Mesenchymal stem cell (in vitro differentiated cells and primary cell): ENCODE results near the gene EVC.

ENCODE experiments used
- DNase-seq: peaks from one replicate; pipeline ENCODE4 v3.0.0-alpha.2; 2013
- H2AFZ ChIP-seq: one replicate; pipeline ENCODE4 v1.6.1; 2013; ENCODE audit warnings: low read depth, mild to moderate bottlenecking, control low read depth, inconsistent platforms, low read length, moderate library complexity
- H2AK5ac ChIP-seq: 2 replicates; pipeline ENCODE4 v1.6.1; 2013; ENCODE audit warnings: low read length, moderate library complexity, mild to moderate bottlenecking, inconsistent platforms; ENCODE audit not compliant: severe bottlenecking
- H2BK120ac ChIP-seq: one replicate; pipeline ENCODE4 v1.6.1; 2013; ENCODE audit warnings: low read depth, mild to moderate bottlenecking, inconsistent platforms, low read length, moderate library complexity
- H2BK12ac ChIP-seq, 2 experiments: one replicate each; pipeline ENCODE4 v1.6.1; 2013; ENCODE audit warnings: inconsistent platforms in 2 of 2, low read length in 2 of 2, mild to moderate bottlenecking in 2 of 2, moderate library complexity in 2 of 2, control low read depth in 1 of 2
- H2BK15ac ChIP-seq: one replicate; pipeline ENCODE4 v1.6.1; 2013; ENCODE audit warnings: mild to moderate bottlenecking, low read depth, inconsistent platforms; ENCODE audit not compliant: poor library complexity, severe bottlenecking
- H2BK5ac ChIP-seq: 2 replicates; pipeline ENCODE4 v1.6.1; 2013; ENCODE audit warnings: low read depth, mild to moderate bottlenecking, low read length, control low read depth, inconsistent platforms; ENCODE audit not compliant: poor library complexity, severe bottlenecking
- H3K14ac ChIP-seq, 2 experiments: one replicate each; pipeline ENCODE4 v1.6.1; 2013; ENCODE audit warnings: inconsistent platforms in 2 of 2, low read length in 2 of 2, control low read depth in 1 of 2, mild to moderate bottlenecking in 1 of 2, moderate library complexity in 1 of 2
- H3K18ac ChIP-seq, 2 experiments: one replicate each; pipeline ENCODE4 v1.6.1; 2013; ENCODE audit warnings: inconsistent platforms in 2 of 2, low read length in 2 of 2, control low read depth in 1 of 2, low read depth in 1 of 2, mild to moderate bottlenecking in 1 of 2
- H3K23ac ChIP-seq, 2 experiments: one replicate each; pipeline ENCODE4 v1.6.1; 2013; ENCODE audit warnings: inconsistent platforms in 2 of 2, low read length in 2 of 2, mild to moderate bottlenecking in 2 of 2, moderate library complexity in 2 of 2, control low read depth in 1 of 2
- H3K27ac ChIP-seq: 2 replicates; pipeline ENCODE4 v1.5.1; 2013; ENCODE audit warnings: mild to moderate bottlenecking, moderate library complexity, low read length, control low read depth, inconsistent platforms; ENCODE audit not compliant: poor library complexity, severe bottlenecking
- H3K27me3 ChIP-seq, 2 experiments: 2 replicates each; pipeline versions ENCODE4 v1.6.1 to v1.7.0; 2013; ENCODE audit warnings: low read length in 2 of 2, mild to moderate bottlenecking in 2 of 2, moderate library complexity in 2 of 2, control low read depth in 1 of 2, inconsistent platforms in 1 of 2; ENCODE audit not compliant: control insufficient read depth in 1 of 2, insufficient read depth in 1 of 2
- H3K36me3 ChIP-seq, 2 experiments: 2 replicates each; pipeline versions ENCODE4 v1.6.1 to v1.7.0; 2013; ENCODE audit warnings: low read length in 2 of 2, control low read depth in 1 of 2, inconsistent platforms in 1 of 2, low read depth in 1 of 2, mild to moderate bottlenecking in 1 of 2; ENCODE audit not compliant: insufficient read depth in 2 of 2, control insufficient read depth in 1 of 2
- H3K4ac ChIP-seq, 2 experiments: one replicate each; pipeline ENCODE4 v1.6.1; 2013; ENCODE audit warnings: inconsistent platforms in 2 of 2, low read length in 2 of 2, mild to moderate bottlenecking in 2 of 2, moderate library complexity in 2 of 2, control low read depth in 1 of 2, low read depth in 1 of 2
- H3K4me1 ChIP-seq: 2 replicates; pipeline ENCODE4 v1.6.1; 2013; ENCODE audit warnings: low read depth, low read length, control low read depth; ENCODE audit not compliant: control insufficient read depth, insufficient read depth
- H3K4me2 ChIP-seq: 2 replicates; pipeline ENCODE4 v1.6.1; 2013; ENCODE audit warnings: low read length, mild to moderate bottlenecking, inconsistent platforms; ENCODE audit not compliant: poor library complexity, severe bottlenecking
- H3K4me3 ChIP-seq, 2 experiments: 2 replicates each; pipeline versions ENCODE4 v1.5.1 to v1.7.0; 2013; ENCODE audit warnings: low read length in 2 of 2, mild to moderate bottlenecking in 2 of 2, control low read depth in 1 of 2, low read depth in 1 of 2; ENCODE audit not compliant: insufficient read depth in 1 of 2
- H3K79me1 ChIP-seq: replicated peaks from 2 replicates; pipeline ENCODE4 v1.6.1; 2013; ENCODE audit warnings: mild to moderate bottlenecking, control low read depth, low read length, inconsistent platforms; ENCODE audit not compliant: poor library complexity, severe bottlenecking
- H3K9ac ChIP-seq: 2 replicates; pipeline ENCODE4 v1.7.0; 2013; ENCODE audit warnings: mild to moderate bottlenecking, low read length, moderate library complexity
- H3K9me3 ChIP-seq: 2 replicates; pipeline ENCODE4 v1.7.0; 2013; ENCODE audit warnings: mild to moderate bottlenecking, low read length; ENCODE audit not compliant: control insufficient read depth
- H4K8ac ChIP-seq: one replicate; pipeline ENCODE4 v1.6.1; 2013; ENCODE audit warnings: inconsistent platforms, mild to moderate bottlenecking, low read length, moderate library complexity
- H4K91ac ChIP-seq: one replicate; pipeline ENCODE4 v1.6.1; 2013; ENCODE audit warnings: mild to moderate bottlenecking, low read length, inconsistent platforms
- WGBS: methylation state at CpG from one replicate; pipeline ENCODE4 v1.1.7; 2013; ENCODE audit warnings: mixed read lengths; 5-methylcytosine and 5-hydroxymethylcytosine counted together

EVC gene

DNA sequence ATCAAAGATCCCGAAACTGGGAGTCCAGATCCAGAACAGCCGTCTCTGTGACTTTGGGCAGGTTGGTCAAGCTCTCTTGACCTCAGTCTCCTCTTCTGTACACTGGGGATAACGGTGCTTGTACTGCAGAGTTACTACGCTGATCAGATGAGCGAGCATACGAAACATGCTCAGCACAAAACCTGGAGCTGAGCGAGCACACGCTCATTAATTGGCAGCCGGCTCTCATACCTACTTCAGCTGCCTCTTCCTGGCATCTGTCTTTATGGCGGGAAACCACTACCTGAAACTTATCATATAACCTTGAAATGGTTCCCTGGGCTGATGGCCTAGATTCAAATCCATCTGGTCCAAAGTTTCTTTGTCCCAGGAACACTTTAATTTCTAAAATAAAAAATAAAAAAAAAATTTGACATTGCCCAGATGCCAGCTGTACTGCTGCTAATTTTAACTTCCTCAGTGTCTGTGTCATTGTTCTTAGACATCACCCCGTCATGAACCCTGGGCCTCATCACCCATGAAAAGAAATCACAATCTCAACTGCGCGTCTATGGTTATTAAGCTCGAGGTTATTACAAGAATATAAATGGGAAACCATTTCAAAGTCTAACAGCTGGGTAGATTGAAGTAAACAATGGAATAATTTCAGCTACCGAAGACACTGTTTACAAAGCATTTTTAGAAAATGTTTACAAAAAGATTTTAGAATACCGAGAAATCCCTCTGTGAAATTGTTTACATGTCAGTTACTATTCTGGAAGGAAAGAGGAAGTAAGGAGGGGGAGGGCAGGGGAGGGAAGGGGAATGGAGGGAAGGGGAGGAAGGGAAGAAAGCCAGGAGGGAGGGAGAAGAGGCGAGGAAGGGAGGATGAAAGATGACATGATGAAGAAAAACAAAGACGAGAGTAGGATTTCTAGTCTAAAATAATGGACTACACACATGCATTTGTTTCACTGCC, 132.9 kb downstream of the EVC start:
- H3K9me3 ChIP-seq, result peaks cover 17% of the 10 kb centered on the region
- H4K8ac ChIP-seq, result no peak overlapping the region
- H3K4me3 ChIP-seq, result no peak overlapping the region
- no peak overlapping the region for H2AFZ ChIP-seq
- H2AK5ac ChIP-seq, result no peak overlapping the region
- H3K36me3 ChIP-seq, result no peaks in the 10 kb centered on the region
- H3K27me3 ChIP-seq, result peaks cover 16 to 29% of the 10 kb centered on the region in 2 experiments
- H3K18ac ChIP-seq, result no peak overlapping the region
- no peak overlapping the region for H2BK12ac ChIP-seq
- H3K79me1 ChIP-seq, result no peaks in the 10 kb centered on the region
- WGBS, result 78% methylated on average over 12 of the region's 18 CpGs
- H3K4ac ChIP-seq, result no peak overlapping the region
- no peak overlapping the region for H3K9ac ChIP-seq
- peak; percentile 27 for DNase-seq
- no peak overlapping the region for H3K14ac ChIP-seq
- H2BK15ac ChIP-seq, result no peak overlapping the region
- H3K27ac ChIP-seq, result no peak overlapping the region
- H3K4me2 ChIP-seq, result no peak overlapping the region
- no peak overlapping the region for H2BK120ac ChIP-seq
- no peak overlapping the region for H2BK5ac ChIP-seq
- H3K4me1 ChIP-seq, result peaks cover 2% of the 10 kb centered on the region
- no peak overlapping the region for H4K91ac ChIP-seq
- H3K23ac ChIP-seq, result no peak overlapping the region

DNA sequence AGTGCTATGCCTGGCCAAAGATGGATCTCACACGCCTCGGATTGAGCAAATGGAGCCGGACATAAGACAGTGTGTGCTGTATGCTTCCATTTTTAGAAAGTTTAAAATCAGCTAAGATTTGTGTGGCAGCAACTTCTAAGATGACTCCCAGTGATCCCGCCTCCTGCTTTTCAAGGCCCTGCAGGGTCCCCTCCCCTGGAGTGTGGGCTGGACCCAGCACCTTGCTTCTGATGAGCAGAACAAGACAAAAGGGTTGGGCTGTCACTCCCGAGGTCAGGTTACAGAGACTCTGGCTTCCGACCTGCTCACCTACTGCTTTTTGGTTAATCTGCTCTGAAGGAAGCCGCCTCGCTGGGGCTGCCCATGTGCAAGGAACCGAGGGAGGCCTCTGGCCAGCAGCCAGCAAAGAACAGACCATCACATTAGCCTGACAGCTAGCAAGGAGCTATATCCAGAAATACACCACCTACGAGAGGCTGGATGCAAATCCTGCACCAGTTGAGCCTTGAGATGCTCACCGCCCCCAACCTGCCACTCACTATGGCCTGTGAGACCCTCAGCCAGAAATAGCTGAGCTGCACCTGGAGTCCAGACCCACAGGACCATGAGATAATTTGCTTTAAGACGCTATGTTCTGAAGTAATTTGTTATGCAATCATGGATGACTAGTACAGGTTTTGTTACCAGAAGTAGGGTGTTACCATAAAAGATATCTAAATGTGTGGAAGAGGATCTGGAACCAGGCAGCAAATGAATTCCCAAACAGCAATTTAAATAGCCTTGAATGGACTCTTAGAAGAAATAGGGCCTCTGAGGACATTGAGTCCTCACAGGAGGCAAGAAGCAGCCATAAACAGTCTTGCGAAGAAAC, 134.3 kb downstream of the EVC start:
- H3K9ac ChIP-seq, result no peak overlapping the region
- no peak overlapping the region for H3K23ac ChIP-seq
- no peak overlapping the region for H2BK12ac ChIP-seq
- no peaks in the 10 kb centered on the region for H3K36me3 ChIP-seq
- H2BK5ac ChIP-seq, result no peak overlapping the region
- H2AFZ ChIP-seq, result no peak overlapping the region
- H4K8ac ChIP-seq, result no peak overlapping the region
- H3K14ac ChIP-seq, result no peak overlapping the region
- H2AK5ac ChIP-seq, result no peak overlapping the region
- H3K27me3 ChIP-seq, result peaks cover 26 to 40% of the 10 kb centered on the region in 2 experiments
- no peak overlapping the region for H2BK120ac ChIP-seq
- no peaks in the 10 kb centered on the region for H3K4me1 ChIP-seq
- H3K4me2 ChIP-seq, result no peak overlapping the region
- no peak overlapping the region for H3K4me3 ChIP-seq
- no peak overlapping the region for H3K18ac ChIP-seq
- H3K9me3 ChIP-seq, result peaks cover 17% of the 10 kb centered on the region
- H4K91ac ChIP-seq, result no peak overlapping the region
- no peak overlapping the region for H3K4ac ChIP-seq
- H3K27ac ChIP-seq, result no peak overlapping the region
- no peak overlapping the region for H2BK15ac ChIP-seq
- DNase-seq, result no peak
- H3K79me1 ChIP-seq, result no peaks in the 10 kb centered on the region
- WGBS, result 80% methylated on average over 13 of the region's 13 CpGs

DNA sequence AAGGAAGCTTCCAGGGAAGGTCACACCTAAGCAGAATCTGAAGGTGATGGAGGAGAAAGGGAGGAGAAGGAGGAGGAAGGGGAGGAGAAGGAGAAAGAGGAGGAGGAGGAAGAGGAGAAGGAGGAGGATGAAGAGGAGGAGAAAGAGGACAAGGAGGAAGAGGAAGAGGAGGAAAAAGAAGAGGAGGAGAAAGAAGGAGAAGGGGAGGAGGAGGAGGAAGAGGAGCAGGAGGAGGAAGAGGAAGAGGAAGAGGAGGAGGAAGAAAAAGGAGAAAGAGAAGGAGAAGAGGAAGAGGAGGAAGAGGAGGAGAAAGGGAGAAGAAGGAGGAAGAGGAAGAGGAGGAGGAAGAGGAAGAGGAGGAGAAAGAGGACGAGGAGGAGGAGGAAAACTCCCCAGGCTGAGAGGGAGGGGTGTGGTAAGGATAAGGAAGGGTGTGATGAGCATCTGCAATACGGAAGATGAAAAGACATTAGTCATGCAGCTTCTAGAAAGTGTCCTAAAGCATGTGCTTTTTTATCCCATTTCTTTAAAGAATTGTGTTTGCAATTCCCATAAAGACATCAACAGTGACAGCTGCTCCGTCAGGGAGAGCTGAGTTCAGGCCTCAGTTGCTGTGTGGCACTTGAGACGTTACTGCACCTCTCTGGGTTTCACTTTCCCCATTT, 140.8 kb downstream of the EVC start:
- 85% methylated on average over 4 of the region's 4 CpGs for WGBS
- H3K9ac ChIP-seq, result no peak overlapping the region
- no peak overlapping the region for H2BK12ac ChIP-seq

More for the DNA sequence above, 140.8 kb downstream of the EVC start:
- Histone ChIP-seq H3K27ac (no peak overlapping the region), H3K23ac (no peak overlapping the region), H3K4me1 (no peaks in the 10 kb centered on the region), H3K18ac (no peak overlapping the region), H4K8ac (no peak overlapping the region), H2BK15ac (no peak overlapping the region), H3K79me1 (no peaks in the 10 kb centered on the region), H2BK120ac (no peak overlapping the region), H2AK5ac (no peak overlapping the region), H3K14ac (no peak overlapping the region), H3K4ac (no peak overlapping the region), H3K27me3 (peaks cover 24 to 60% of the 10 kb centered on the region in 2 experiments), H2AFZ (no peak overlapping the region), H3K4me2 (no peak overlapping the region), H4K91ac (no peak overlapping the region), H3K4me3 (no peak overlapping the region), H2BK5ac (no peak overlapping the region), H3K36me3 (no peaks in the 10 kb centered on the region), H3K9me3 (peaks cover 8% of the 10 kb centered on the region)
- no peak for DNase-seq
